Calu3 (cell line): Measurements from ENCODE around the gene APP. TPM values are rescaled to one million over a fixed set of nuclear protein-coding genes. Genes with fewer than 3 reads are reported as not detected.
A peak's percentile ranks its signal among the peaks of the same experiment; 100 is the strongest.

ENCODE experiments used
- BruUV-seq: library from RNA; stranded (reverse); fragments of 400-500 nt; replicated peaks from 2 replicates; lab custom pipeline; 2021; lab: Mats Ljungman, UMichigan
- CTCF ChIA-PET: fragments of 300-600 bp; sonication (Branson Sonifier 250); formaldehyde crosslinking; loops from one replicate; lab custom pipeline; 2022; ENCODE audit warnings: antibody characterized with exemption; lab: Charles Lee
- DNase-seq: peaks from one replicate; pipeline ENCODE4 v3.0.0; 2022
- H3K27ac Mint-ChIP-seq: one replicate; pipeline ENCODE4 v1.8.0; 2022; ENCODE audit warnings: mixed read lengths; ENCODE audit not compliant: unreplicated experiment
- H3K27me3 Mint-ChIP-seq: one replicate; pipeline ENCODE4 v1.8.0; 2022; ENCODE audit warnings: mixed read lengths; ENCODE audit not compliant: unreplicated experiment
- H3K36me3 Mint-ChIP-seq: one replicate; pipeline ENCODE4 v1.8.0; 2022; ENCODE audit warnings: mild to moderate bottlenecking, moderate library complexity, mixed read lengths; ENCODE audit not compliant: insufficient read depth, unreplicated experiment
- H3K4me1 Mint-ChIP-seq: one replicate; pipeline ENCODE4 v1.8.0; 2022; ENCODE audit warnings: mild to moderate bottlenecking, low read depth, mixed read lengths; ENCODE audit not compliant: unreplicated experiment
- H3K4me3 Mint-ChIP-seq: one replicate; pipeline ENCODE4 v1.8.0; 2022; ENCODE audit warnings: mild to moderate bottlenecking, low read depth, moderate library complexity, mixed read lengths; ENCODE audit not compliant: unreplicated experiment
- H3K9me3 Mint-ChIP-seq: one replicate; pipeline ENCODE4 v1.8.0; 2022; ENCODE audit warnings: low read depth, mixed read lengths; ENCODE audit not compliant: unreplicated experiment
- CTCF ChIP-seq: fragments of 200-600 bp; IDR thresholded peaks from one replicate; pipeline ENCODE4 v1.8.0; 2022; ENCODE audit warnings: antibody characterized with exemption; ENCODE audit not compliant: unreplicated experiment
- intact Hi-C: fragments of 100-400 bp; cut with micrococcal nuclease; formaldehyde crosslinking; loops from one replicate; pipeline ENCODE4 v1.10.0; 2022; ENCODE audit not compliant: unreplicated experiment
- total RNA-seq: library from RNA; stranded (reverse); gene quantifications from 2 replicates; pipeline ENCODE4 v1.2.3, GENCODE V29; 2022

Gene APP
- total RNA-seq, 1 experiment from 2014 or later: 566 TPM

GRCh38 chr21:26068776-26069175 is 101.8 kb downstream of the APP start:
- Mint-ChIP-seq H3K4me1 (peaks cover 43% of the 10 kb centered on the region), H3K4me3 (peak overlapping the region; percentile 15), H3K9me3 (no peaks in the 10 kb centered on the region), H3K27me3 (no peaks in the 10 kb centered on the region), H3K36me3 (no peaks in the 10 kb centered on the region), H3K27ac (no peak overlapping the region)
- TF ChIP-seq CTCF: no peak
- DNase-seq: no peak
- BruUV-seq: no TSS peak
- intact Hi-C loops: no loop called here
- CTCF ChIA-PET: no interaction called here

GRCh38 chr21:26067836-26068594 is 102.6 kb downstream of the APP start:
- H3K27ac Mint-ChIP-seq: no peak overlapping the region
- BruUV-seq: no TSS peak
- H3K27me3 Mint-ChIP-seq: no peaks in the 10 kb centered on the region
- no peak for DNase-seq
- no peak for TF ChIP-seq CTCF
- H3K36me3 Mint-ChIP-seq: no peaks in the 10 kb centered on the region
- H3K4me1 Mint-ChIP-seq: peaks cover 35% of the 10 kb centered on the region
- no peaks in the 10 kb centered on the region for H3K9me3 Mint-ChIP-seq
- CTCF ChIA-PET: no interaction called here
- intact Hi-C loops: no loop called here
- H3K4me3 Mint-ChIP-seq: no peak overlapping the region

- CTCF ChIA-PET: no interaction called here
- H3K36me3 Mint-ChIP-seq: no peaks in the 10 kb centered on the region
- no peaks in the 10 kb centered on the region for H3K9me3 Mint-ChIP-seq
- H3K27me3 Mint-ChIP-seq: no peaks in the 10 kb centered on the region
- no TSS peak for BruUV-seq
- intact Hi-C loops: no loop called here
- H3K27ac Mint-ChIP-seq: no peak overlapping the region
- no peak overlapping the region for H3K4me3 Mint-ChIP-seq
- no peak for TF ChIP-seq CTCF
- no peak for DNase-seq
- H3K4me1 Mint-ChIP-seq: peaks cover 27% of the 10 kb centered on the region
Measured at GRCh38 chr21:26064506-26064905, 106.1 kb downstream of the APP start.

GRCh38 chr21:26061437-26061836 is 109.1 kb downstream of the APP start:
- H3K36me3 Mint-ChIP-seq: no peaks in the 10 kb centered on the region
- DNase-seq: no peak
- CTCF ChIA-PET: no interaction called here
- H3K27ac Mint-ChIP-seq: no peak overlapping the region
- H3K27me3 Mint-ChIP-seq: no peaks in the 10 kb centered on the region
- H3K4me3 Mint-ChIP-seq: no peak overlapping the region
- no peaks in the 10 kb centered on the region for H3K9me3 Mint-ChIP-seq
- BruUV-seq: no TSS peak
- no peak for TF ChIP-seq CTCF
- intact Hi-C loops: no loop called here
- H3K4me1 Mint-ChIP-seq: peaks cover 8% of the 10 kb centered on the region
